HG03432 (cell line): ENCODE data around the gene SLC10A7.

Experiments
- ATAC-seq: cut with Tn5 transposase; IDR thresholded peaks from one replicate; pipeline ENCODE4 v1.9.1; 2021; ENCODE audit warnings: mild to moderate bottlenecking, moderate library complexity; ENCODE audit not compliant: unreplicated experiment

SLC10A7 gene

DNA sequence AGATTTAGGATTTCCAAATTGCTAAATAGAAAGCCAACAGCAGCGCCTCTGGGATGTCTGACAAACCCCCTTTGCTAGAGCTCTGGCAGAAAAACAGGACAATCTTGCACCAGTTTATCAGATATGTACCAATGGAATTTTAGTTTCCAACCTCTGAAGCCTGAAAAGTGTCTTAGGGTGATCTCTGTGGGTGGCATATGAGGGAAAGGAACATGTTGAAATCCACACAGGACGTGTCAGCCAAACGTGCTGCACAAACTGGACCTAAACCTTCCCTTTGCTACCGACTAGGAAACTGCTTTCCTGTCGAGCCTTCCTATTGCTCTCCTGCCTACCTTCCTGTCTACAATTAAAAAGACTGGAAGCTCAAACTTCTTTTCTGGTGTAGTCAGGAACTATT lies 253.9 kb downstream of the SLC10A7 start:
- no peak for ATAC-seq

DNA sequence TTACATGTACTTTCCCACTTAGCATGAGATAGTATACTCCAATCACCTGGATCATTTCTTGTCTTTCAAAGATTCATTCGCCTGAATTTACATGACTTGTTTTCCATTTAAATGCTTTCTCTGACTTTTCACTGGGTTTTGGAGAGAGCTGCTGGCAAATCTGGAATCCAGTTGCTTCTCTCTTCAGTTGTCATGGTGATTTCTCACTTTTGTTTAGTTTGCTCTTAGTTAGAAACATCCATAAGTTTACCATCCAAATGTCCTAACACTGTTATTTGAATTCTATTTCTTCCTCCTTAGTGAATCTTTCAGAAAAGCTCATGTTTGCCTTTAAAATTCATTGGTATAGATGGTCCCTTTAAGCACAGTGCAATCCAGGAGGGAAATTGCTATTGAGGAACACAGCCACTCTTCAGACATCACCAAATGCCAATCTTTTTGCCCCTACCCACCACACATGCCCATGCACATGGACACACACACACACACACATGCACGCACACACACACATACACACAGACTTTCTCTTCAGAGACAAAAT lies 255.7 kb downstream of the SLC10A7 start:
- ATAC-seq = no peak

DNA sequence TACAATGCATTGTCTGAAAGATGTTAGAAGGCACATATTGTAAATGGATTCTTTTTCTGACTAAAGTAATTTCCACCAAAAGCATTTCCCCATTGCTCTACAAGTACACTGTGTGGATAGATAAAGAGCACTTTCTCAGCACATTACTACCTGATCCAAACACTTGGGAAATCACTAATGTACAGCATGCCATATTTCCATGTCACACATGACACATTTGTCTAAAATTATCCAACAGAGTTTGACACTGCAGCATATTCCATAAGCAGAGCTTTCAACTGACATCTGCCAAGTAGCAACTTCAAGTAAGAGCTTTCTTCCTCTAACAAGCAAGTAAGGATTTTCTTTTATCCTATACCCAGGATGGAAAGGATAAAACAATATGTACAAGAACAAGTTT lies 257.9 kb downstream of the SLC10A7 start:
- ATAC-seq = no peak

DNA sequence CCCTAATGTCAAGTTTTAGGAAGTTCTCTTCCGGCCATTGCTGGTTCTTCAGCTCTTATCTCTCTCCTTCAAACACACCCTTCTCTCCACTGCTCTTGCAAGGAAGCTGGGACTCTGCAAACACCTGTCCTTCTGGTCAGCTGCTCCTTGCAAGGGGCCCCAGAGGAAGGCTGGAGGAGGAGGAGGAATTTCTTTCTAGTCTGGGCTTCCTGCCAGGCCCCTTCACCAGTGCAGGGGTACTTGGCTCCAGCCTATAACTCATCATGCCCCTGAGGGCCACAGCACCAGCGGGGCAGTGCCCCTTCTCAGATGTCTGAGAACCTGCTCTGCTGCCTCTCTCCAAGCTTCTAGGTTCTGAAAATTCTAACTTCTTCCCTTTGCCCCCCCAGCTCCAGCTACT lies 260.7 kb downstream of the SLC10A7 start:
- ATAC-seq = no peak

DNA sequence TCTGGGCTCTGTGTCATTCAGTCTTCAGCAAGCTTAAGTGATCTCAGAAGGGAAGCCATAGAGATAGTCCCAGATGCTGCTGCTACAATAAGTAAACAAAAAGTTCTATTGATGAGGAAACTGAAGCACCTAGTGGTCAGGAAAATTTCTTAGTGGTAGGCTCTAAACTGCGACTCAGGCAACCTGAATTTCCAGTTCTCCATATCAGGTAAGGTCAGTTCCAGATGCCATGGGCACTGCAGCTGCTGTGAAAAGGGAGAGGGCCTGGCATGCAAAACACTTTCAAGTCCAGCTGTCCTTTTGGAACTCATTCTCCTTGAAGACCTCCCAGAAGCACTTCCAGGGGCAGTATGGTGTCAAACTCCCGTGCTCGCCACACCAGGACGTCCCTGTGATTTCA lies 261.2 kb downstream of the SLC10A7 start:
- ATAC-seq = no peak

DNA sequence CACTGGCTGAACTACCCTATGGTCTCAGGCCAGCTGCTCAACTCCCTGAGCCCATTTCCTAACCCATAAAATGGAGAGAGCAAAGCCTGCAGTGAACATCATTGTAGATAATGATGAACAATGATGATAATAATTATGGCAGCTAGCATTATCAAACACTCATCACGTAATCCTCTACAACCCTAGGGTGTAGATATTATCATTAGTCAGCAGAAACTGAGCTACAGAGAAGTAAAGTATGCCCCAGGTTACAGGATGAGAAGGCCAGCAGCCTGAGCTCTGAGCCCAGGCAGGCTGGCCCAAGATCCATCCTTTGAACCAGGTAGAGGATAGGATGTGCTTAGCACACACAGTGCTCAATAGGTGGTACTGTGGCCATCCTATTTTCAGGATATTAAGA lies 264.2 kb downstream of the SLC10A7 start:
- no peak for ATAC-seq

DNA sequence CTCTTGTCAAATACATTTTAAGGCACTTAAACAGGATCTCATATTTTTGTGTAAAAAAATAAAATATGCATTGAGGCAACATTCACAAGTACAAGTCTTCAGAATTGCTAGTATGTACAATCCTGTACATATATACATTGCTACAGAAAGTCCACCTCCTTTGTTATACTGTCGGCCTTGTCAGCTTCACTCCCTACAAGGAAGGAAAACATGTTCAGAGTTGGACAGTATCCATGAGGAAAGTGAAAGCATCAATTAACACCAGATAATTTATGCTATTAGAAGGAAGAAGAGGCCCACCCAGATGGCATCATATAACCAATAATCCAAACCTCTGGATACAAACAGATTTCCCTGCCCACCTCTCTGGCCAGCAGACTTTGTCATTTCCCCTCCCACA lies 265.4 kb downstream of the SLC10A7 start:
- no peak for ATAC-seq

DNA sequence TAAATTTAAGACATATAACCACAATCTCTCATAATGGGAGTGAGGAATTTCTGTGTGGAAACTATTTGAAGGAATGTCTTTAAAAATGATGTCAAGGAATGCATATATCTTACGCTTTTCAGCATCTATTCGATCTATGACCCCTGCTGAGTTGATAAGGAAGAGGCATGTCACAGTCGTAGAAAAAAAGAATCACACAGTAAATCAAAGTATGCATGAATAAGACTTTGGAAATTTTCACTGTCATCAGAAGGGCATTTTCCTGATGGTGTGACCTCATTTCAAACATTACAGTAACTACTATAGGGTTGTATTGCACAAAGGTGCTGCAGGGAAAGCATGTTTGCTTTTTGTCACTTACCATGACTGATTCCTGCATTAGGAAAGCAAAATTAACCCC lies 265.9 kb downstream of the SLC10A7 start:
- no peak for ATAC-seq

DNA sequence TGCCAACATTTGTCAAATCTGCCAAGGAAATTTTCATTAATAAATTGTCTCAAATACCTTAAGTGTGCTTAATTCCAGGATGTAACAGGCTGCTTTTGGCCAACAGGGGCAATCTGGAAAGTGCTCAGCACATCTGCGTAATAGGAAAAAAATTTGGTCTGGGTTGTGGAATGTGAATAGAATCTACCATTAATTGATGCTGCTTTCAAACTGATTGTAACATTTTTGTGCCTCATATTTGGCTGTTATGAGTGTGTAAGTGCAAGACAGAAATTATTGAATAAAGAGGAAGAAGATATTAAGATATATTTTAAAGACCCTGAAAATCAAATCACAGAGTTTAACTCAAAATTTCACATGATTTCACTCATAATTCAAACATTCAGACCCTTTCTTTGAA lies 266.3 kb downstream of the SLC10A7 start:
- ATAC-seq = no peak

DNA sequence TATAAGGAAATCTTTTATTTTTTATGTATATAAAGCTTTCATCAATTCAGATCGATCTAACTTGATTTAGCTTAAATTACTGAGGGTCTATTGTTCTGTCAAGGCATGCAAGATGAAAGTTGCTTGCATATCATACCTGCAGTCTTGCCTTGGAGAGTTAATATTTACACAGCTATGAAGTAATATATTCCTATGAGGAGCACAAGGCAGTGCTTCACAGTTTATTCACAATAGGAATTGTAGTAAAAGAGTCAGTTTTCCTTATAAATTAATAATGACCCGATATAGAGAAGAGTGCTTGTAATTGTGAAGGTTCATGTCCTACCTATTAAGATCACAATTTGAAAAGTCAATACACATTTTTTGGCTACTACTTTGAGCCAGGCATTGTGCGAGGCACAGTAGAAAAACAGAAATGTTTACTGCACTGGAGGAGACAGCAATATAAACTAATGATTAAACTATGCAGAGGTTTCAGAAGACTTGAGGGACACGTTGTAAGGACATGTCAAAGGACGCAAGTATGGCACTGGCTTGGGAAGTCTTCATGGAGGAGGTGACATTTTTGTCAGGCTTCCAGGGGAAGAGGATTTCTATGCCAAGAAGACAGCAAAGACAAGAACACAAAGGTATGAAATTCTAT lies 268.6 kb downstream of the SLC10A7 start:
- ATAC-seq = no peak

DNA sequence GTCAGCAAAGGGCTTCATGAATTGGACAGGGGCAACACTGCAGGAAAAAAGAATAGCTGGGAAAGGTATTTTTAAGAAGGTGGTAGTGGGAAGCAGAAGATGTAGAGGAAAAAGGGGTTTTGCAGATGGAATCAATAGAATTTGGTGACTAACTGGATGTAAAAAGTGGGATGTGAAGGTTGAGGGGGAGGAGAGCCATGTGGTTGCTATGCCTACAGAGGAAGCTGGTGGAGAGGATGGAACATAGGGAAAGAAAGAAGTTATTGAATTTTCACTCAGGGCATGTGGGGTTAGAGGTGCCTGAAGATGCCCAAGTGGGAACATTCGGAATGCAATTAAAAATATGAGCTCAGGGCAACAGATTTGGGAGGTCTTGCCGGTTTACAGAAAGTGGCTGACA lies 274.4 kb downstream of the SLC10A7 start:
- no peak for ATAC-seq

DNA sequence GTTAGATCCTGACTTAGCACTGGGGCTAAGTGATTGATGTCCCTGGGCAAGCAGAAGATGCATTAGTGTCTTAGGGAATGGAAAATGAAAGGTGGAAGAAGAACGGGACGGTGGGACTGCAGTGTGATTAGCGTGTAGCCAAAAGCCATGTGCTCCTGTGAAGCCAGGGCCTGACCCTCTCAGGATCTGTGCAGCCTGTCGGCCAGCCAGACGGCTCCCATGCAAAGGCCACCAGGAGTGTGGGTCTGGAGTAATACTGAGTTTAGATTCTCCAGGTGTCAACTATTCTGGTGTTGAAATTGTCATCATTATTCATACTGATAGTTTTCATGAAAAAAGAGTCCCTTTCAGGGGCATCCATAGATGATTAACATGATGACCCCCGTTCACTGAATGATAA lies 275.4 kb downstream of the SLC10A7 start:
- no peak for ATAC-seq

DNA sequence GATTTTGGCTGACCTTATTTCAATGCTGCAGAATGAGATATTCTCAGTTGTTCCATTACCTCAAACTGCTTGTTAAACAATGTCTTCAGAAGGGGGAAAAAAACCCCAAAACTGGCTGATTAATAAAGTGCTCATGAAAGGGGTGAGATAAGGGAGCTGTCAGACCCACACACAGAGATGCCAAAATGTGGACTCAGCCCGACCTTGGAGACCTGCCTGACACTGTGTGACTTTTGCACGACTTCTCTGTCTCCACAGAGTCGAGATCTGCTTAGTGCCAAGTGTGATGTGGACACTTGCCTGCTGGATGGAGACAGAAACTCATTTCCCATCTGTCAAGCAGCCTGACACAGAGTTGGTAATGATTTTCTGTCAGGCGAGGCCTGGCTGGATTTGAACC lies 275.9 kb downstream of the SLC10A7 start:
- ATAC-seq = no peak

DNA sequence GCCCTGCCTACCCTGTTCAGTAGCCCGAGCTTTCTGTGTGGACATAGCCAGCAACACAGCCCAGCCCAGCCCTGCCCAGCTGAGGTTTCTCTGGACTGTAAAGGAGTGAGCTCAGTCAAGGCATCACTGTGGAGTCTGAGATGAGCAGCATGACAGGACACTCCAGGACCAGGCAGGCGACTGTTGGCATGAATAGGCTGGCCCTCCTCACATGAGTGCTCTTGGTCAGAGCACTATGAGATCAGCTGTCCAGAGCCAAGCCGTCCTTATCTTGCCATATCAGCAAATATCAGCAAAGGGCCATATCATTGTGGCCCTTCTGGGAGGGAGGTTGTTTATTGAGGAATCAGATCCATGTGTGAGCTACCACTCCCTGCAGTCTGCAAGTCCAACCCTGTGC lies 276.5 kb downstream of the SLC10A7 start:
- no peak for ATAC-seq

DNA sequence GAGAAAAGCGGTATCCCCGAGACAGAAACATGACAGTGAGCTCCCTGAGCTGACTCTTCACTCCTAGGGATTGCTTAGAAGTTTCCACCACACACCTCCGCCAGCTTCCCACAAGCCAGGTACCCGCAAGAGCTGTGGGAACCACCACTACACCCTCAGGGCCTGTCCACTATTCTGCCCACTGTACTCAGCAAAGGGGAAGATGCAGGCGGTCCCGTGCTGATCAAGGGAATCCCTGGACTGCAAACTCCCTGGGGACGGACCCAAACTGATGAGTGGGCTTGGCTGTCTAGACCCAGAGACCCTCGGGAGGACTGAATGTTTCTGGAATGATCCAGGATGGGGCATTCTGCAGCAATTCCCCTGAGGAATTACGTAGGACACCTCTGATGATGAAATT lies 277.2 kb downstream of the SLC10A7 start:
- no peak for ATAC-seq

DNA sequence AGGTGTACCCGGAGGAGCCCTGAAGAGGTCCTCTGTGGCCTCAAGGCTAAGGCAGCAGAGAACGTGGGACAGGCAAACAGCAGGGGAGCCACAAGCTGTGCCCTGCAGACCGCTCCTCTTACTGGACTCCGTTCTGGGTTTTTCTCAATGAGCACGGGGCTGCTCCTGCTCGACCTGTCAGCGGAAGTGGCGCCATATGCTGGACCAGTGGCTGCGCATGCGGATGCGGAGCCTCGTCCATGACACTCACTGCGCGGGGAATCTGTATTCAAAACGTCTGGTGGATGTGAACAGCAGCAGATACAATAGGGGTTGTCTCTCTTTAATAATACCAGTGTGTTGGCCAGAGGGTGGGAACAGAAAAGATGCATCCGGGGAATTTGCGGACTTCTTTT lies 277.9 kb downstream of the SLC10A7 start:
- no peak for ATAC-seq

DNA sequence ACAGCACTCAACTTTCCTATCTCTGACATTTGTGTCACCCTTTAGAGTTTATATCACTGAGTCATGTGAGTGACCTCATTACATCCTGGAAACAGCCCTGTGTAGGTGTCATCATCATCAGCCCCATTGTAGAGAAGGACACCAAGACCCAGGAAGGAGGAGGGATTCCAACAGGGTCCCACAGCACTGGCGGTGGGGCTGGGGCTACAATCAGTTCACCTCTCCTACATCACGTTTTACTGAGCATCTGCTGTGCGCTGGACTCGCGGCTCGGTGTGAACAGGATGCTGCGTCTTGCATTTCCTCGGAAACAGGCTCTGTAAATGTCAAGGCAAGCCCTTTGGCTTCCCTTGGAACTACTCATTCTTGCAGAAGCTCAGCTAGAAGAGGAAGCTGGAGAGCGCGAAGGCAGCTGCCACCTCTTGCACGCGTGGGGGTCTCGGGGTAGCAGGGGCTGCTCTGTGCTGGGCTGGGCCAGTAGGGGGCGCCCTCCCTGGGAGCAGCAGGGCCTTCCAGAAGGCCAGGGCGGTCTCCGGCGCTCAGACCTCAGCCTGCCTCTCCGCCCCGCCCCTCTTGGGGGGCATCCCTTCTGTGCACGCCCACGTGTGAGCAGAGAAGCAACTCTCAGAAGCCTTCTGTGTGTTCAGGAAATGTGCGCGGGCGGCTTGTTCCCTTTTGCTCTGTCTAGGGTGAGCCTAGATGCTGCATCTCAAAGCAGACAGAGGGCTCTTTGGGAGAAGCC lies 278.4 kb downstream of the SLC10A7 start:
- peak; percentile 91 for ATAC-seq

DNA sequence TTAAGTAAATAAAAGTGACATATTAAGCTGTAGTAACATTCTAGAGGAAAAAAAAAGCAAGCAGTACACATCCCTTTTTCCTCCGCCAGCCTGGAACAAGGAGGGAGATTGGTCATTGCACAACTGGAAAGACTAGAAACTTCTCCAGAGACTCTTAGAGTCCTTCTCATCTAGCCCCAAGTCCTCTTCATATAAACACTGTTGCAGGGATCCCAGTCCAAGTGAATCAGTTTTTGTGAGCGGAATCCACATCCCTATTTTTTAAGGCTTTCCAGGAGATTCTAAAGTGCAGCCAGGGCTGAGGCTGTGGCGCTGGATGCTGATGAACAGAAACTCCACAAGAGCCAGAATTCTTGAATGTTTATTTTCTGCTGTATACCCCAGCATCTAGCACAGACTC lies 283.6 kb downstream of the SLC10A7 start:
- no peak for ATAC-seq

DNA sequence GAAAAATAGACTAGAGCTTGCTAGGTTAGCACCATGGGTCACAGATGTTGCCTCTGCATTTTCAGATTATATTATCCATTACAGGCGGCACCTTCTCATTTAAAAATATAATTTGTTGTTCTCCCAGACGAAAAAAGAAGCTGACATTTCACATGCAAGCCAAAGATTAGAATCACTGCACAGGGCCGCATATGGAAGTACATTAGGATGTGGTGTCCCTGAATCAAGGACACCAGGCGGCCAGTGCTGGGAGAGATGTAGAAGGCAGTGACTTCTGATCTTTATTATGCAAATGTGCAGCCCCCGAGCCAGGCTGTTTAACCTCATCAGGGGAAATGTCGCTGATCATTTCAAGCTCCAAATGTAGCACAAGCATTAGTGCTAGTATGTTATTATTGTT lies 284.6 kb downstream of the SLC10A7 start:
- ATAC-seq = no peak

DNA sequence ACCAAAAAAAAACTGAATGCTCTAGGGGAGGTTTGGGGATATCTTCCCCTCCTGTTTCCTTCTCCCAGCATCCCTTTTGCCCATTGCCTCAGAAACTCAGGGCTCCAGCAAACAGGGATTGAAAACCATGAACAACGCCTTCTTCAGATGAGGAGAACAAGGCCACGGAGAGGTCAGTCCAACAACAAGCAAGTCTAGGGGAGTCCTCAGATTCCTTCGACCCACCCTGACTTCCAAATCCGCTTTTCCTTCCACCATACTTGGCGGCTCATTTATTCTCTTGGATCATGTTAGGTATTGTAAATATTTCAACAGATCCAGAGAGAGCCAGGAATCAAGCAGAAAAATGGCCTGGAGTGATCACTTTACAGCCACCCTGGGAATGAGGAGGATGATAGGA lies 285.5 kb downstream of the SLC10A7 start:
- no peak for ATAC-seq

DNA sequence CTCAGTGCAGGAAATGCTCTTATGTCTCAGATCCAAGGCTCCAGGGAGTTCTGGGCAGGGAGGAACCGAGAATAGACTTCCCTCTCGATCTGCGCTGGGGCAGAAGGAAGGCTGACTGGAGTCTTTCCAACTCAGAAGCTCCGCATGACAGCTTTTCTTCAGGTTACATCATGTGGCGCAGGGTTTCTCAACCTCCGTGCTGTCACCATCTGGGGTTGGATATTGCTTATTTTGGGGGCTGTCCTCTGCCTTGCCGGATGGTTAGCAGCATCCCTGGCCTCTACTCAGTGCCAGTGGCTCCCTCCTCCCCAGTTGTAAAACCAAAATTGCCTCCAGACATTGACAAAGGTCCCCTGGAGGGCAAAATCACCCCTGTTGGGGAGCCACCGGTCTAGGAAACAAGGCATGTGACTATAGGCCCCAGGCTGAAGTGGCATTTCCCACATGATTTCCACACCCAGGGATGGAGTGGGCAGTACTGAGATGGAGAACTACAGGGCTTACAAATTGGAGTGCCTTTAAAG lies 286.0 kb downstream of the SLC10A7 start:
- no peak for ATAC-seq

DNA sequence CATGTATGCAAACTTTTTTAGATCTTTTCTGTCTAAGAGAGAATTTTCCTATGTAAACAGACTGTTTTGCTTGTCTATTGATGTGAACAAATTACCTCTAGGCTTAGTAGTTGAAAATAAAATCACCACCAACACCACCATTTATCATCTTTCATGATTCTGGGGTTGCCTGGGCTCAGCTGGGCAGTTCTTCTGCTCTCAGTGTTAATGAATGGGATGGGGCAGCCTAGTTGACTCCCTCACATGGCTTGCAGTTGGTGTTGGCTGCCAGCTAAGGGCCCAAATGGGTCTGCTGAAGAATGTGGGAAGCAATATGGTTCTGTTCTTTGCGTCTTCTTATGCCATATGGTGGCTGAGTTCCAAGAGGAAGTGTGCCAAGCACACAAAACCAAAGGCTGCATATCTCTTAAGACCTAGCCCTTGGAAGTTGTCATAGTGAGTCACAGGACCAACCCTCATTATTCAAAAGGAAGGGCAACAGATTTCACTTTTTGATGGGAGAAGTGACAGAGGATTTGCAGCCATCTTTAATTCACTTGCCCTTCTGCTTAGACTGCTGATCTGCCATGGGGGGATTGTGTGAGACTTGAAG lies 289.5 kb downstream of the SLC10A7 start:
- ATAC-seq = no peak
